MM.1S (cell line): ENCODE results near the gene OSR1.
"Not testable (repeated sequence)": the region's sequence is repeated elsewhere in the genome, so short reads cannot be mapped to it uniquely, and the experiment has no call there.

ENCODE experiments used
- EZH2 ChIP-seq: fragments of 300-600 bp; sonication (generic); optimal IDR thresholded peaks from 2 replicates; pipeline ENCODE3; 2017; ENCODE audit warnings: low read depth, mild to moderate bottlenecking, antibody characterized with exemption, low read length, mixed read lengths
- EZH2phosphoT487 ChIP-seq: fragments of 300-600 bp; sonication (generic); IDR thresholded peaks from 2 replicates; pipeline ENCODE4 v1.6.1; 2018; ENCODE audit warnings: antibody characterized with exemption, low read length
- TF ChIP-seq, protein P1 (sequence below): fragments of 300-600 bp; sonication (generic); IDR thresholded peaks from 2 replicates; pipeline ENCODE4 v1.5.1; 2016; ENCODE audit warnings: antibody characterized with exemption, low read length, mixed read lengths

DNA sequence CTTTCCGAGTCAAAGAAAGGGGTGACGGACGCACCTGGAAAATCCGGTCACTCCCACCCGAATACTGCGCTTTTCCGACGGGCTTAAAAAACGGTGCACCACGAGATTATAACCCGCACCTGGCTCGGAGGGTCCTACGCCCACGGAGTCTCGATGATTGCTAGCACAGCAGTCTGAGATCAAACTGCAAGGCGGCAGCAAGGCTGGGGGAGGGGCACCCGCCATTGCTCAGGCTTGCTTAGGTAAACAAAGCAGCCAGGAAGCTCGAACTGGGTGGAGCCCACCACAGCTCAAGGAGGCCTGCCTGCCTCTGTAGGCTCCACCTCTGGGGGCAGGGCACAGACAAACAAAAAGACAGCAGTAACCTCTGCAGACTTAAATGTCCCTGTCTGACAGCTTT is 52.4 kb downstream of the OSR1 start:
- TF ChIP-seq, protein P1, sequence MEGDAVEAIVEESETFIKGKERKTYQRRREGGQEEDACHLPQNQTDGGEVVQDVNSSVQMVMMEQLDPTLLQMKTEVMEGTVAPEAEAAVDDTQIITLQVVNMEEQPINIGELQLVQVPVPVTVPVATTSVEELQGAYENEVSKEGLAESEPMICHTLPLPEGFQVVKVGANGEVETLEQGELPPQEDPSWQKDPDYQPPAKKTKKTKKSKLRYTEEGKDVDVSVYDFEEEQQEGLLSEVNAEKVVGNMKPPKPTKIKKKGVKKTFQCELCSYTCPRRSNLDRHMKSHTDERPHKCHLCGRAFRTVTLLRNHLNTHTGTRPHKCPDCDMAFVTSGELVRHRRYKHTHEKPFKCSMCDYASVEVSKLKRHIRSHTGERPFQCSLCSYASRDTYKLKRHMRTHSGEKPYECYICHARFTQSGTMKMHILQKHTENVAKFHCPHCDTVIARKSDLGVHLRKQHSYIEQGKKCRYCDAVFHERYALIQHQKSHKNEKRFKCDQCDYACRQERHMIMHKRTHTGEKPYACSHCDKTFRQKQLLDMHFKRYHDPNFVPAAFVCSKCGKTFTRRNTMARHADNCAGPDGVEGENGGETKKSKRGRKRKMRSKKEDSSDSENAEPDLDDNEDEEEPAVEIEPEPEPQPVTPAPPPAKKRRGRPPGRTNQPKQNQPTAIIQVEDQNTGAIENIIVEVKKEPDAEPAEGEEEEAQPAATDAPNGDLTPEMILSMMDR: not testable (repeated sequence)
- not testable (repeated sequence) for TF ChIP-seq EZH2, EZH2phosphoT487
